ENCODE measurements around the gene KDM6B. TPM values are rescaled to one million over a fixed set of nuclear protein-coding genes. Genes with fewer than 3 reads are reported as not detected.

KDM6B gene
- total RNA-seq, 1 donor from 2014 or later: 52.9 TPM

DNA sequence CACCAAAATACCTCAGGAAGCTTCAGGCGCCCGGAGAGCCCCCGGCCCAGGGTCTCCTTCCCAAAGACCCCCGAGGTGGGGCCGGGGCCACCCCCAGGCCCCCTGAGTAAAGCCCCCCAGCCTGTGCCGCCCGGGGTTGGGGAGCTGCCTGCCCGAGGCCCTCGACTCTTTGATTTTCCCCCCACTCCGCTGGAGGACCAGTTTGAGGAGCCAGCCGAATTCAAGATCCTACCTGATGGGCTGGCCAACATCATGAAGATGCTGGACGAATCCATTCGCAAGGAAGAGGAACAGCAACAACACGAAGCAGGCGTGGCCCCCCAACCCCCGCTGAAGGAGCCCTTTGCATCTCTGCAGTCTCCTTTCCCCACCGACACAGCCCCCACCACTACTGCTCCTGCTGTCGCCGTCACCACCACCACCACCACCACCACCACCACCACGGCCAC is 14.1 kb downstream of the KDM6B start:
- Mint-ChIP-seq H3K4me1 (ENCODE audit: unreplicated experiment) (peaks cover 17% of the 10 kb centered on the region), H3K27me3 (ENCODE audit: unreplicated experiment) (no peaks in the 10 kb centered on the region), H3K27ac (ENCODE audit: unreplicated experiment) (no peak overlapping the region), H3K9me3 (ENCODE audit: unreplicated experiment) (no peaks in the 10 kb centered on the region), H3K36me3 (ENCODE audit: unreplicated experiment) (peaks cover 28% of the 10 kb centered on the region), H3K4me3 (ENCODE audit: unreplicated experiment) (no peak overlapping the region)
- DNase-seq (ENCODE audit: extremely low spot score, unreplicated experiment): no peak
- TF ChIP-seq, protein P1, sequence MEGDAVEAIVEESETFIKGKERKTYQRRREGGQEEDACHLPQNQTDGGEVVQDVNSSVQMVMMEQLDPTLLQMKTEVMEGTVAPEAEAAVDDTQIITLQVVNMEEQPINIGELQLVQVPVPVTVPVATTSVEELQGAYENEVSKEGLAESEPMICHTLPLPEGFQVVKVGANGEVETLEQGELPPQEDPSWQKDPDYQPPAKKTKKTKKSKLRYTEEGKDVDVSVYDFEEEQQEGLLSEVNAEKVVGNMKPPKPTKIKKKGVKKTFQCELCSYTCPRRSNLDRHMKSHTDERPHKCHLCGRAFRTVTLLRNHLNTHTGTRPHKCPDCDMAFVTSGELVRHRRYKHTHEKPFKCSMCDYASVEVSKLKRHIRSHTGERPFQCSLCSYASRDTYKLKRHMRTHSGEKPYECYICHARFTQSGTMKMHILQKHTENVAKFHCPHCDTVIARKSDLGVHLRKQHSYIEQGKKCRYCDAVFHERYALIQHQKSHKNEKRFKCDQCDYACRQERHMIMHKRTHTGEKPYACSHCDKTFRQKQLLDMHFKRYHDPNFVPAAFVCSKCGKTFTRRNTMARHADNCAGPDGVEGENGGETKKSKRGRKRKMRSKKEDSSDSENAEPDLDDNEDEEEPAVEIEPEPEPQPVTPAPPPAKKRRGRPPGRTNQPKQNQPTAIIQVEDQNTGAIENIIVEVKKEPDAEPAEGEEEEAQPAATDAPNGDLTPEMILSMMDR (IDR thresholded peaks at IDR 0.05): no peak

DNA sequence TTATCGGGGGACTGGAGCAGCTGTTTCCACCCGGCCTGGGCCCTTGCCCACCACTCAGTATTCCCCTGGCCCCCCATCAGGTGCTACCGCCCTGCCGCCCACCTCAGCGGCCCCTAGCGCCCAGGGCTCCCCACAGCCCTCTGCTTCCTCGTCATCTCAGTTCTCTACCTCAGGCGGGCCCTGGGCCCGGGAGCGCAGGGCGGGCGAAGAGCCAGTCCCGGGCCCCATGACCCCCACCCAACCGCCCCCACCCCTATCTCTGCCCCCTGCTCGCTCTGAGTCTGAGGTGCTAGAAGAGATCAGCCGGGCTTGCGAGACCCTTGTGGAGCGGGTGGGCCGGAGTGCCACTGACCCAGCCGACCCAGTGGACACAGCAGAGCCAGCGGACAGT is 14.7 kb downstream of the KDM6B start:
- no peak for DNase-seq (ENCODE audit: extremely low spot score, unreplicated experiment)
- Mint-ChIP-seq H3K36me3 (ENCODE audit: unreplicated experiment) (peaks cover 30% of the 10 kb centered on the region), H3K27me3 (ENCODE audit: unreplicated experiment) (no peaks in the 10 kb centered on the region), H3K4me1 (ENCODE audit: unreplicated experiment) (peaks cover 14% of the 10 kb centered on the region), H3K9me3 (ENCODE audit: unreplicated experiment) (no peaks in the 10 kb centered on the region), H3K4me3 (ENCODE audit: unreplicated experiment) (no peak overlapping the region), H3K27ac (ENCODE audit: unreplicated experiment) (no peak overlapping the region)
- TF ChIP-seq, protein P1 (IDR thresholded peaks at IDR 0.05): no peak

DNA sequence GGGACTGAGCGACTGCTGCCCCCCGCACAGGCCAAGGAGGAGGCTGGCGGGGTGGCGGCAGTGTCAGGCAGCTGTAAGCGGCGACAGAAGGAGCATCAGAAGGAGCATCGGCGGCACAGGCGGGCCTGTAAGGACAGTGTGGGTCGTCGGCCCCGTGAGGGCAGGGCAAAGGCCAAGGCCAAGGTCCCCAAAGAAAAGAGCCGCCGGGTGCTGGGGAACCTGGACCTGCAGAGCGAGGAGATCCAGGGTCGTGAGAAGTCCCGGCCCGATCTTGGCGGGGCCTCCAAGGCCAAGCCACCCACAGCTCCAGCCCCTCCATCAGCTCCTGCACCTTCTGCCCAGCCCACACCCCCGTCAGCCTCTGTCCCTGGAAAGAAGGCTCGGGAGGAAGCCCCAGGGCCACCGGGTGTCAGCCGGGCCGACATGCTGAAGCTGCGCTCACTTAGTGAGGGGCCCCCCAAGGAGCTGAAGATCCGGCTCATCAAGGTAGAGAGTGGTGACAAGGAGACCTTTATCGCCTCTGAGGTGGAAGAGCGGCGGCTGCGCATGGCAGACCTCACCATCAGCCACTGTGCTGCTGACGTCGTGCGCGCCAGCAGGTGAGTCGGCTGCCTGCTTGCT is 15.2 kb downstream of the KDM6B start:
- Mint-ChIP-seq H3K36me3 (ENCODE audit: unreplicated experiment) (peaks cover 32% of the 10 kb centered on the region), H3K27me3 (ENCODE audit: unreplicated experiment) (no peaks in the 10 kb centered on the region), H3K4me1 (ENCODE audit: unreplicated experiment) (peaks cover 15% of the 10 kb centered on the region), H3K4me3 (ENCODE audit: unreplicated experiment) (no peak overlapping the region), H3K27ac (ENCODE audit: unreplicated experiment) (no peak overlapping the region), H3K9me3 (ENCODE audit: unreplicated experiment) (no peaks in the 10 kb centered on the region)
- TF ChIP-seq, protein P1 (IDR thresholded peaks at IDR 0.05): no peak
- DNase-seq (ENCODE audit: extremely low spot score, unreplicated experiment): no peak

DNA sequence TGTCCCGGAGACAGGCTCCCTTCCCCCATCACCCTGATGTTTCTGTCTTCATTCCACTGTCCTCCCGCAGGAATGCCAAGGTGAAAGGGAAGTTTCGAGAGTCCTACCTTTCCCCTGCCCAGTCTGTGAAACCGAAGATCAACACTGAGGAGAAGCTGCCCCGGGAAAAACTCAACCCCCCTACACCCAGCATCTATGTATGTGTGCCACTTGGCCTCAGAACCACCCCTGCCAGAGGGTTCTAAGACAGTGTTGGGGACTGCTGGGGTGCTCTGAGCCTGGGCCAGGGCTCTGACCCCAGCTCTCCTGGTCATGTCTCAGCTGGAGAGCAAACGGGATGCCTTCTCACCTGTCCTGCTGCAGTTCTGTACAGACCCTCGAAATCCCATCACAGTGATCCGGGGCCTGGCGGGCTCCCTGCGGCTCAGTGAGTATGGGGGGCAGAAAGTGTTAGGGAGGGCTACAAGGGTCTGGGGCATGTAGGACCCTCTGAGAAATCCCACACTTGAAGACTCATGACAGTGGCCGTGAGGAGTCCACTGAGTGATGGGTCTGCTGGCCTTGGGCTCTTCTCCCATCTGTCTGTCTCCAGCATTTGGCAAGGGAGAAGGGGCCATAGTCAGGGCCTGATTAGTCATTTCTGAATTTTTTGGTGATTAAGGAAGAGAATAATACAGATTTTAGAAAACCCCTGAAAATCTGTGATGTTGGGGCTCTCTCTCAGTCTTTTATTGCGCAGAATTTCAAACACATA is 15.9 kb downstream of the KDM6B start:
- TF ChIP-seq, protein P1 (IDR thresholded peaks at IDR 0.05): no peak
- Mint-ChIP-seq H3K36me3 (ENCODE audit: unreplicated experiment) (peaks cover 32% of the 10 kb centered on the region), H3K4me1 (ENCODE audit: unreplicated experiment) (peaks cover 14% of the 10 kb centered on the region), H3K9me3 (ENCODE audit: unreplicated experiment) (no peaks in the 10 kb centered on the region), H3K4me3 (ENCODE audit: unreplicated experiment) (no peak overlapping the region), H3K27me3 (ENCODE audit: unreplicated experiment) (no peaks in the 10 kb centered on the region), H3K27ac (ENCODE audit: unreplicated experiment) (no peak overlapping the region)
- no peak for DNase-seq (ENCODE audit: extremely low spot score, unreplicated experiment)

DNA sequence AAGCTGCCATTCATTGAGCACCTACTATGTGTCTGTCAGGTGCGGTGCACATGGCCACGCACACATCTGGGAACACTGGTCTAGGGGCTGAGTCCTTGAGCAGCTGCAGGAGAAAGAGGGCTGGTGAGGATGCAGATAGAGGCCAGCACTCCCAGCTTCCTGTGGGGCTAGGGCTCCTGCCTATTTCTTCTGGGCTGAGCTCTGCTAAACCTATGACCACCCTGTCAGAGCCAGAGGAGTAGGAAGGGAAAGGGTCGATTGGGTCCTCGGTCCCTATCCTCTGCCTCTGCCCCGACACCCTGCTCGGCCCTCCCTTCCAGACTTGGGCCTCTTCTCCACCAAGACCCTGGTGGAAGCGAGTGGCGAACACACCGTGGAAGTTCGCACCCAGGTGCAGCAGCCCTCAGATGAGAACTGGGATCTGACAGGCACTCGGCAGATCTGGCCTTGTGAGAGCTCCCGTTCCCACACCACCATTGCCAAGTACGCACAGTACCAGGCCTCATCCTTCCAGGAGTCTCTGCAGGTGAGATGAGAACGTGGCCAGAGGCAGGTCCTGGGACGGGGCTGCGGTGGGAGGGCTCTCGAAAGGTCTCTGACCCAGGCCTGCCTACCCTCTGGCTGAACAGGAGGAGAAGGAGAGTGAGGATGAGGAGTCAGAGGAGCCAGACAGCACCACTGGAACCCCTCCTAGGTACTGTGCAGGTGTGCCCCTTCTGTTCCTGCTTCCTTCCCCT is 16.9 kb downstream of the KDM6B start:
- no peak overlapping the region for H3K4me3 Mint-ChIP-seq (ENCODE audit: unreplicated experiment)
- peak overlapping the region; percentile 14 for H3K27ac Mint-ChIP-seq (ENCODE audit: unreplicated experiment)
- TF ChIP-seq, protein P1 (IDR thresholded peaks at IDR 0.05): no peak
- peaks cover 8% of the 10 kb centered on the region for H3K4me1 Mint-ChIP-seq (ENCODE audit: unreplicated experiment)
- H3K9me3 Mint-ChIP-seq (ENCODE audit: unreplicated experiment): no peaks in the 10 kb centered on the region
- peaks cover 32% of the 10 kb centered on the region for H3K36me3 Mint-ChIP-seq (ENCODE audit: unreplicated experiment)
- H3K27me3 Mint-ChIP-seq (ENCODE audit: unreplicated experiment): no peaks in the 10 kb centered on the region
- DNase-seq (ENCODE audit: extremely low spot score, unreplicated experiment): no peak

Measured in osteocyte (in vitro differentiated cells).